HEK293 (cell line): ENCODE results near the gene PTPRN2.

Experiments used
- CTCF ChIA-PET: fragments of 350-600 bp; formaldehyde crosslinking; extraction: SDS; loops from one replicate; lab custom pipeline; 2021; ENCODE audit warnings: antibody characterized with exemption; lab: Yijun Ruan, JAX
- POLR2A ChIA-PET: fragments of 300-600 bp; formaldehyde crosslinking; extraction: SDS; loops from one replicate; lab custom pipeline; 2020; ENCODE audit warnings: antibody characterized with exemption, inconsistent platforms; lab: Yijun Ruan, JAX
- H3K27ac ChIP-seq: fragments of 200-500 bp; sonication (Bioruptor generic); 2 replicates; pipeline ENCODE4 v1.5.1; 2014; ENCODE audit warnings: low read depth, low read length, control low read depth, inconsistent platforms; ENCODE audit errors: extremely low read depth
- H3K36me3 ChIP-seq, 2 experiments: fragments of 200-500 bp in 1 of 2; sonication (Bioruptor generic) in 1 of 2; 1 replicate in 1 of 2; 2 replicates in 1 of 2; pipeline ENCODE4 v1.5.1; 2014 to 2017; ENCODE audit warnings: inconsistent platforms in 2 of 2, low read length in 2 of 2; ENCODE audit not compliant: control insufficient read depth in 2 of 2, insufficient read depth in 1 of 2
- H3K4me1 ChIP-seq: fragments of 200-500 bp; sonication (Bioruptor generic); 2 replicates; pipeline ENCODE4 v1.5.1; 2014; ENCODE audit warnings: mild to moderate bottlenecking, low read length, inconsistent platforms; ENCODE audit not compliant: control insufficient read depth, insufficient read depth
- H3K4me3 ChIP-seq: 2 replicates; pipeline ENCODE4 v1.5.1; 2011; ENCODE audit warnings: low read depth, mild to moderate bottlenecking, control low read depth, low read length, moderate library complexity
- H3K9me3 ChIP-seq: fragments of 200-500 bp; sonication (Bioruptor generic); 2 replicates; pipeline ENCODE4 v1.5.1; 2014; ENCODE audit warnings: low read depth, low read length, inconsistent platforms; ENCODE audit not compliant: control insufficient read depth, insufficient read depth
- AEBP2 ChIP-seq: fragments of 450-650 bp; formaldehyde crosslinking; IDR thresholded peaks from 2 replicates; pipeline ENCODE4 v1.5.1; 2016; ENCODE audit warnings: missing biosample characterization, missing genetic modification characterization, borderline replicate concordance
- KLF10 ChIP-seq: fragments of 450-650 bp; IDR thresholded peaks from 2 replicates; pipeline ENCODE4 v1.5.1; 2018; ENCODE audit warnings: missing biosample characterization, mild to moderate bottlenecking, missing genetic modification characterization
- MYNN ChIP-seq: fragments of 450-650 bp; formaldehyde crosslinking; IDR thresholded peaks from 2 replicates; pipeline ENCODE4 v1.5.1; 2016; ENCODE audit warnings: missing biosample characterization, missing genetic modification characterization, borderline replicate concordance
- MZF1 ChIP-seq: fragments of 450-650 bp; formaldehyde crosslinking; IDR thresholded peaks from 2 replicates; pipeline ENCODE4 v1.5.1; 2017; ENCODE audit warnings: missing biosample characterization, missing genetic modification characterization, borderline replicate concordance
- SP3 ChIP-seq: fragments of 450-650 bp; formaldehyde crosslinking; IDR thresholded peaks from 2 replicates; pipeline ENCODE4 v1.5.1; 2016; ENCODE audit warnings: missing biosample characterization, missing genetic modification characterization
- TCF7L2 ChIP-seq: IDR thresholded peaks from 2 replicates; pipeline ENCODE4 v1.6.1; 2011; ENCODE audit warnings: low read depth, mild to moderate bottlenecking, inconsistent platforms, low read length, moderate library complexity, borderline replicate concordance
- ZBTB10 ChIP-seq: fragments of 450-650 bp; formaldehyde crosslinking; IDR thresholded peaks from 2 replicates; pipeline ENCODE4 v1.5.1; 2016; ENCODE audit warnings: missing biosample characterization, missing genetic modification characterization
- ZBTB11 ChIP-seq: fragments of 450-650 bp; formaldehyde crosslinking; conservative IDR thresholded peaks from 2 replicates; pipeline ENCODE4 v1.5.1; 2016; ENCODE audit warnings: low read depth, missing biosample characterization, missing genetic modification characterization
- ZBTB17 ChIP-seq: fragments of 450-650 bp; formaldehyde crosslinking; IDR thresholded peaks from 2 replicates; pipeline ENCODE4 v1.5.1; 2016; ENCODE audit warnings: missing biosample characterization, missing genetic modification characterization
- ZNF157 ChIP-seq: fragments of 450-650 bp; formaldehyde crosslinking; IDR thresholded peaks from 2 replicates; pipeline ENCODE4 v1.5.1; 2016; ENCODE audit warnings: missing biosample characterization, missing genetic modification characterization
- ZNF18 ChIP-seq: fragments of 450-650 bp; formaldehyde crosslinking; IDR thresholded peaks from 2 replicates; pipeline ENCODE4 v1.5.1; 2016; ENCODE audit warnings: missing biosample characterization, missing genetic modification characterization
- ZNF2 ChIP-seq: fragments of 450-650 bp; formaldehyde crosslinking; IDR thresholded peaks from 2 replicates; pipeline ENCODE4 v1.5.1; 2016; ENCODE audit warnings: missing biosample characterization, missing genetic modification characterization
- ZNF350 ChIP-seq: fragments of 450-650 bp; formaldehyde crosslinking; IDR thresholded peaks from 2 replicates; pipeline ENCODE4 v1.5.0; 2017; ENCODE audit warnings: missing biosample characterization, mild to moderate bottlenecking, missing genetic modification characterization
- ZNF518A ChIP-seq: fragments of 450-650 bp; formaldehyde crosslinking; conservative IDR thresholded peaks from 2 replicates; pipeline ENCODE4 v1.5.1; 2016; ENCODE audit warnings: low read depth, missing biosample characterization, missing genetic modification characterization
- ZNF544 ChIP-seq: fragments of 450-650 bp; formaldehyde crosslinking; IDR thresholded peaks from 2 replicates; pipeline ENCODE4 v1.5.0; 2017; ENCODE audit warnings: missing biosample characterization, missing genetic modification characterization
- ZNF555 ChIP-seq: fragments of 450-650 bp; formaldehyde crosslinking; conservative IDR thresholded peaks from 2 replicates; pipeline ENCODE4 v1.5.1; 2017; ENCODE audit warnings: missing biosample characterization, mild to moderate bottlenecking, missing genetic modification characterization, inconsistent platforms
- ZNF600 ChIP-seq: fragments of 450-650 bp; formaldehyde crosslinking; IDR thresholded peaks from 2 replicates; pipeline ENCODE4 v1.5.1; 2016; ENCODE audit warnings: missing biosample characterization, missing genetic modification characterization
- ZNF610 ChIP-seq: fragments of 450-650 bp; formaldehyde crosslinking; IDR thresholded peaks from 2 replicates; pipeline ENCODE4 v1.5.1; 2016; ENCODE audit warnings: missing biosample characterization, missing genetic modification characterization, borderline replicate concordance
- ZNF626 ChIP-seq: fragments of 450-650 bp; sonication (Bioruptor Pico); formaldehyde crosslinking; IDR thresholded peaks from 2 replicates; pipeline ENCODE4 v1.5.1; 2018; ENCODE audit warnings: missing biosample characterization, missing genetic modification characterization, inconsistent platforms

Gene PTPRN2

GRCh38 chr7:158309868-158310763 lies 277.5 kb downstream of the PTPRN2 start:
- ChIA-PET POLR2A (no interaction called here), CTCF (no interaction called here)
- Histone ChIP-seq H3K27ac (no peak overlapping the region), H3K9me3 (no peaks in the 10 kb centered on the region), H3K36me3 (no peaks in the 10 kb centered on the region), H3K4me3 (no peak overlapping the region), H3K4me1 (no peaks in the 10 kb centered on the region)
- TF ChIP-seq MYNN (tag by site-specific recombination) (no peak), MZF1 (tag by site-specific recombination) (no peak), ZBTB17 (tag by site-specific recombination) (no peak), ZNF350 (no peak), ZNF2 (tag by site-specific recombination) (no peak), ZBTB11 (tag by site-specific recombination) (no peak), AEBP2 (no peak), ZNF600 (tag by site-specific recombination) (no peak), ZBTB10 (no peak), TCF7L2 (no peak), ZNF518A (tag by site-specific recombination) (no peak), ZNF610 (tag by site-specific recombination) (no peak), KLF10 (tag by site-specific recombination) (no peak), ZNF544 (no peak), SP3 (tag by site-specific recombination) (no peak), ZNF157 (tag by site-specific recombination) (no peak), ZNF555 (tag by site-specific recombination) (no peak), ZNF626 (tag by site-specific recombination) (no peak), ZNF18 (tag by site-specific recombination) (no peak)
